HepG2 (cell line): ENCODE data around the gene BLOC1S4.
A peak's percentile ranks its signal among the peaks of the same experiment; 100 is the strongest.

Experiments
- CTCF ChIP-seq: sonication (generic); formaldehyde crosslinking; IDR thresholded peaks from 2 replicates; pipeline ENCODE4 v1.5.0; 2020; ENCODE audit warnings: mild to moderate bottlenecking, missing genetic modification reagents, moderate library complexity
- ELF4 ChIP-seq: sonication (generic); formaldehyde crosslinking; IDR thresholded peaks from 2 replicates; pipeline ENCODE4 v1.5.0; 2020; ENCODE audit warnings: missing genetic modification reagents, mild to moderate bottlenecking, moderate library complexity, borderline replicate concordance
- EP300 ChIP-seq, 3 experiments: sonication (generic) in 1 of 3; formaldehyde crosslinking in 1 of 3; IDR thresholded peaks; 2 replicates each; pipeline versions ENCODE4 v1.5.1 to v1.6.1; 2011 to 2020; ENCODE audit warnings: low read depth in 2 of 3, low read length in 2 of 3, borderline replicate concordance in 1 of 3, improper control_type of control experiment in 1 of 3, mild to moderate bottlenecking in 1 of 3, missing genetic modification reagents in 1 of 3, moderate library complexity in 1 of 3
- HDAC6 ChIP-seq: fragments of 200-600 bp; sonication (generic); IDR thresholded peaks from 2 replicates; pipeline ENCODE4 v1.7.0; 2017; ENCODE audit warnings: mild to moderate bottlenecking, antibody characterized with exemption, low read length, low read depth
- MTA3 ChIP-seq: sonication (generic); formaldehyde crosslinking; IDR thresholded peaks from 2 replicates; pipeline ENCODE4 v1.4.0; 2020; ENCODE audit warnings: missing genetic modification reagents
- POLR2A ChIP-seq, 2 experiments: IDR thresholded peaks; 2 replicates each; pipeline ENCODE4 v1.6.1; 2011; ENCODE audit warnings: low read depth in 2 of 2, low read length in 2 of 2, mild to moderate bottlenecking in 1 of 2, moderate library complexity in 1 of 2; ENCODE audit not compliant: insufficient read depth in 1 of 2
- REST ChIP-seq, 2 experiments: IDR thresholded peaks; 2 replicates each; pipeline ENCODE4 v1.6.1; 2011 to 2012; ENCODE audit warnings: low read length in 2 of 2, borderline replicate concordance in 1 of 2, low read depth in 1 of 2, mild to moderate bottlenecking in 1 of 2, moderate library complexity in 1 of 2
- SIN3A ChIP-seq: IDR thresholded peaks from 2 replicates; pipeline ENCODE4 v1.6.1; 2011; ENCODE audit warnings: low read depth, mild to moderate bottlenecking, control low read depth, low read length, borderline replicate concordance
- SP2 ChIP-seq: sonication (generic); formaldehyde crosslinking; IDR thresholded peaks from 2 replicates; pipeline ENCODE4 v1.5.1; 2020; ENCODE audit warnings: mild to moderate bottlenecking, missing genetic modification reagents
- TARDBP ChIP-seq: sonication (generic); formaldehyde crosslinking; IDR thresholded peaks from 2 replicates; pipeline ENCODE4 v1.8.0; 2022; ENCODE audit warnings: mild to moderate bottlenecking, missing genetic modification reagents
- TBL1XR1 ChIP-seq: fragments of 150-350 bp; IDR thresholded peaks from 2 replicates; pipeline ENCODE4 v1.6.1; 2014; ENCODE audit warnings: borderline replicate concordance, low read length; ENCODE audit not compliant: partially characterized antibody
- ZBED4 ChIP-seq: sonication (generic); formaldehyde crosslinking; IDR thresholded peaks from 2 replicates; pipeline ENCODE4 v1.4.0; 2020; ENCODE audit warnings: missing genetic modification reagents, borderline replicate concordance
- ZNF354B ChIP-seq: sonication (generic); formaldehyde crosslinking; IDR thresholded peaks from 2 replicates; pipeline ENCODE4 v1.8.0; 2022; ENCODE audit warnings: mild to moderate bottlenecking, missing genetic modification reagents

GRCh38 chr4:6689506-6689960 is 26.4 kb upstream of the BLOC1S4 start:
- TF ChIP-seq EP300 (IDR thresholded peaks at IDR 0.05; ENCODE audit: low read depth in 2 of 2, low read length in 2 of 2) (no peak), EP300 (CRISPR knock-in tag; IDR thresholded peaks at IDR 0.05; ENCODE audit: borderline replicate concordance) (no peak), POLR2A (IDR thresholded peaks at IDR 0.05; ENCODE audit: insufficient read depth in 1 of 2, low read depth in 2 of 2, low read length in 2 of 2) (peak in 1 of 2 experiments; percentile 57; a peak in 2 of 4 replicates), ZBED4 (peak; percentile 23; the same call in 1 of the 2 replicates), CTCF (CRISPR knock-in tag) (no peak), TARDBP (no peak), SIN3A (peak; percentile 22; the same call in 1 of the 2 replicates), ELF4 (no peak), ZNF354B (0 out of 2 replicates have a peak, but pooled peaks have one; percentile 50), MTA3 (CRISPR knock-in tag) (no peak), TBL1XR1 (no peak), HDAC6 (no peak), SP2 (no peak), REST (IDR thresholded peaks at IDR 0.05; ENCODE audit: borderline replicate concordance in 1 of 2, low read depth in 1 of 2, low read length in 2 of 2) (no peak)
